ENCODE results near the gene ABCA5.

Gene ABCA5, protein sequence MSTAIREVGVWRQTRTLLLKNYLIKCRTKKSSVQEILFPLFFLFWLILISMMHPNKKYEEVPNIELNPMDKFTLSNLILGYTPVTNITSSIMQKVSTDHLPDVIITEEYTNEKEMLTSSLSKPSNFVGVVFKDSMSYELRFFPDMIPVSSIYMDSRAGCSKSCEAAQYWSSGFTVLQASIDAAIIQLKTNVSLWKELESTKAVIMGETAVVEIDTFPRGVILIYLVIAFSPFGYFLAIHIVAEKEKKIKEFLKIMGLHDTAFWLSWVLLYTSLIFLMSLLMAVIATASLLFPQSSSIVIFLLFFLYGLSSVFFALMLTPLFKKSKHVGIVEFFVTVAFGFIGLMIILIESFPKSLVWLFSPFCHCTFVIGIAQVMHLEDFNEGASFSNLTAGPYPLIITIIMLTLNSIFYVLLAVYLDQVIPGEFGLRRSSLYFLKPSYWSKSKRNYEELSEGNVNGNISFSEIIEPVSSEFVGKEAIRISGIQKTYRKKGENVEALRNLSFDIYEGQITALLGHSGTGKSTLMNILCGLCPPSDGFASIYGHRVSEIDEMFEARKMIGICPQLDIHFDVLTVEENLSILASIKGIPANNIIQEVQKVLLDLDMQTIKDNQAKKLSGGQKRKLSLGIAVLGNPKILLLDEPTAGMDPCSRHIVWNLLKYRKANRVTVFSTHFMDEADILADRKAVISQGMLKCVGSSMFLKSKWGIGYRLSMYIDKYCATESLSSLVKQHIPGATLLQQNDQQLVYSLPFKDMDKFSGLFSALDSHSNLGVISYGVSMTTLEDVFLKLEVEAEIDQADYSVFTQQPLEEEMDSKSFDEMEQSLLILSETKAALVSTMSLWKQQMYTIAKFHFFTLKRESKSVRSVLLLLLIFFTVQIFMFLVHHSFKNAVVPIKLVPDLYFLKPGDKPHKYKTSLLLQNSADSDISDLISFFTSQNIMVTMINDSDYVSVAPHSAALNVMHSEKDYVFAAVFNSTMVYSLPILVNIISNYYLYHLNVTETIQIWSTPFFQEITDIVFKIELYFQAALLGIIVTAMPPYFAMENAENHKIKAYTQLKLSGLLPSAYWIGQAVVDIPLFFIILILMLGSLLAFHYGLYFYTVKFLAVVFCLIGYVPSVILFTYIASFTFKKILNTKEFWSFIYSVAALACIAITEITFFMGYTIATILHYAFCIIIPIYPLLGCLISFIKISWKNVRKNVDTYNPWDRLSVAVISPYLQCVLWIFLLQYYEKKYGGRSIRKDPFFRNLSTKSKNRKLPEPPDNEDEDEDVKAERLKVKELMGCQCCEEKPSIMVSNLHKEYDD (N-terminal part only)

DNA sequence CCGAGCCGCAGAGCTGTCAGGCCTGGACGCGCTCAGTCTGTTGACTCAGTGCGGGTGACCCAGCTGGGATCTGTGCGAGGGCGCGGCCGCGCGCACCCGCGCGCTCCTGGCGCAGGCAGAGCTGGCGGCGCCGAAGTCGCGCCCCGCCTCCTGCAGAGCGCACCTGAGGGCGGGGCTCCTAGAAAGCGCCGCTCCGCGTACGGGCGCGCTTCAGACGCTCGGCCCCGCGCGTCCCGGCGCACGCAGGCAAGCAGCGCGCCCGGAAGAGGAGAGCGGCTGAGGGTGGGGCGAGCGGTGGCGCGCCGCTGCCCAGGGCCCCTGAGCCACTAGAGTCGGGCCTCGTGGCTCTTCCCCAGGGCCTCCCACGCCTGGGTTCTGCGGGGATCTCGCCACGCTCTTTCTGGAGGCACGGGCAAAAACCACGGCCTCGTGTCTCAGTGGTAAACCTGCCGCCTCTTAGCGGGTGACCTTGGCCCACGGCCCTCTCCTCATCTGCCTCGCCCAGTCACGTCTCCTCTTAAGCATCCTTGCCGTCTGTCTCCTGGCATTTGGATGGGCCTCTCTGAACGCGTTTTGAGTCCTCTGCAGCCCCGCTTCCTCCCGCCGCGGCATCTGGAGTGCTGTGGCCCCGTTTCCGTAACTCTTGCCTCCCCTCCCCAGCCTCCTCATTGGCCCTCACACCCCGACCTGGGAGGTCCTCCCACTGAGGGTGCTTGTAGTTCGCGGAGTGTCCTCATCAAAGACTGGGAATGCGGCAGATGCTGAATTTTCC is at the start of gene ABCA5:
Gene ABCA5, minus strand, starts transcription at position 74 of the 772 bp plus-strand sequence. CDS start 12,718 bp downstream, outside the sequence.
- DNase-seq (ENCODE audit: low read depth in 2 of 2), result peak; percentile 73 to 78

DNA sequence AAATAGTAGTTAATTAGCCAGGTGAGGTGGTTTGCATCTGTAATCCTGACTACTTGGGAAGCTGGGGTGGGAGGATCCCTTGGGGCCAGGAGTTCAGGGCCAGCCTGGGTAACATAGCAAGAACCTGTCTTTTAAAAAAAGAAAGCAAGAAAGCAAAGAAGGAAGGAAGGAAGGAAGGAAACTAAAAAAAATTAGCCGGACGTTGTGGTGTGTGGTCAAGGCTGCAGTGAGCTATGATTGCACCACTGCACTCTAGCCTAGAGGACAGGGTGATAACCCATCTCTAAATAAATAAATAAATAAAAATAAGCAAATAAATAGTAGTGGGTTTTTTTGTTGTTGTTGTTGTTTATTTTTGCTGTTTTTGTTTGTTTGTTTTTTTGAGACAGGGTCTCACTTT is 48.3 kb upstream of the ABCA5 start:
- DNase-seq (ENCODE audit: low read depth in 2 of 2), result no peak

DNA sequence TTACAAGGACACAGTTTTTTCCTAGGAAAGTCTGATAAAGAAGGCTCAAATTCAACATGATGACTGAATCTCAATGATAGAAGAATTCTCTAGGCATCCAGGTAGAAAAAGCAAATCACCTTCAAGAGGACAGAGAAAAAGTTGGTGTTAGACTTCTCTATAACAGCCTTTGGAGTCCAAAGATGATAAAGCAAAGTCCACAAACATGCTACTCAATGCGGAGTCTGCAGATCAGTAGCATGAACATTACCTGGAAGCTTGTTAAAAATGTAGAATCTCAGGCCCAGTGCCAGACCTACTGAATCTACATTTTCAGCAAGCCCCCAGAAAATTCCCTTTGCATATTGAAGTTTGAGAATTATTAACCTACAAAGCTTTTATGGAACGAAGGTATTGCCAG is 46.1 kb upstream of the ABCA5 start:
- DNase-seq (ENCODE audit: low read depth in 2 of 2), result no peak

DNA sequence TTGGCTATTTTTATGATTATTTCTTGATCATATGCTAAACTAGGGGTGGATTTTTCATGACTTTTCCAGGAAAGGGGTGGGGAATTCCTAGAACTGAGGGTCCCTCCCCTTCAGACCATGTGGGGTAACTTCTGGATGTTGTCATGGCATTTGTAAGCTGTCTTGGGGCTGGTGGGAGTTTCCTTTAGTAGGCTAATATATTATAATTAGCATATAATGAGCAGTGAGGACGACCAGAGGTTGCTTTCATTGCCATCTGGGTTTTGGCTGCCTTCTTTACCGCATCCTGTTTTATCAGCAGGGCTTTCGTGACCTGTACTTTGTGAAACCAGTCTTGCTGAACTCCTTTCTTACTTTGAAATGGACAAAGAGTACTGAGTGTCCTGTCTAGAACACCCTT is 40.4 kb upstream of the ABCA5 start:
- DNase-seq (ENCODE audit: low read depth in 2 of 2), result no peak

DNA sequence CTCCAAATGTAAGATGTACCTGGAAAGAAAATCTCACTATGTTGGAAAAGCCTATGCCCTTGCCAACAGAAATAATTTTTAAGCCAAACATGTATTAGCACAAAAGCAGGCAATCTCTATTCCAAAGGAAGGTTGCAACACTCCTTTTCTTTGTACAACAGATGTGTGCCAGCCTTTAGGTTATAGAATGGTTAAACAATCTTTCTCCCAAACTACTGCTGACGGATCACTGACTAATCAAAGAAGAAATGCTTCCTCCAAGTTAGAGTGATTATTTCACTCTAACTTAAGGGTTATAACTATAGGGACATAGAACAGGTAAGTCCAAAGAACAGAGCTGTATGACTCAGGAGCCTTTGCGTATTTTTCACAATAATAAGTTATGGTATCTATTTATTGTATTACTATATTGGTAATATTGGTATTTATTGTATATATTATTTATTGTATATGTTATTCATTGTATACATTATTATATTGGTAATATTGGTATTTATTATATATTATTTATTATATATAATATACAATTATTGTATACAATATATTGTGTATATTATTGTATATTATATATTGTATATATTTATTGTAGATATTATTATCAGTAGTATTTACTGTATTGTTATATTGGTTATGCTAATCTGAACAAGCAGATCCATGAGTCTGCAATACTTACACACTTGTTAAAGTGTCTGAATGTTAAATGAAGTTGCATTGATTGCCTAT is 36.7 kb upstream of the ABCA5 start:
- DNase-seq (ENCODE audit: low read depth in 2 of 2), result no peak

DNA sequence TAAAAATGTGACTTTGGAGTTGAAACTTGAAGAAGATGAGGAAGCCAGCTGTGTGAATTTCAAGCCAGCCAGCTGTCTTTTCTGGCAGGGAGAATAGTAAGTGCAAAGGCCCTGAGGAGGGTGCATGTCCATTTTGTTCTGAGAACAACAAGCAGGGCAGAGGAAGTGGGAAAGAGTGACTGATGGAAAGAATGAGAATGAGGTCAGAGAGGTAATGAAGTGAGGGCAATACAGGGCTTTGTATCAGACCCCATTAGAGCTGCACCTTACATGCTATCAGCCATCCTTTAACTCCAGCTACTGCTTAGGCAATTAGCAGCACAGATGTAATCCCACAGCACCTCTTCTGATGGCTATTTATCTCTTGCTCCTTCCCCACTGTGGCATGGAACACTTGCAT is 34.2 kb upstream of the ABCA5 start:
- no peak for DNase-seq (ENCODE audit: low read depth in 2 of 2)

DNA sequence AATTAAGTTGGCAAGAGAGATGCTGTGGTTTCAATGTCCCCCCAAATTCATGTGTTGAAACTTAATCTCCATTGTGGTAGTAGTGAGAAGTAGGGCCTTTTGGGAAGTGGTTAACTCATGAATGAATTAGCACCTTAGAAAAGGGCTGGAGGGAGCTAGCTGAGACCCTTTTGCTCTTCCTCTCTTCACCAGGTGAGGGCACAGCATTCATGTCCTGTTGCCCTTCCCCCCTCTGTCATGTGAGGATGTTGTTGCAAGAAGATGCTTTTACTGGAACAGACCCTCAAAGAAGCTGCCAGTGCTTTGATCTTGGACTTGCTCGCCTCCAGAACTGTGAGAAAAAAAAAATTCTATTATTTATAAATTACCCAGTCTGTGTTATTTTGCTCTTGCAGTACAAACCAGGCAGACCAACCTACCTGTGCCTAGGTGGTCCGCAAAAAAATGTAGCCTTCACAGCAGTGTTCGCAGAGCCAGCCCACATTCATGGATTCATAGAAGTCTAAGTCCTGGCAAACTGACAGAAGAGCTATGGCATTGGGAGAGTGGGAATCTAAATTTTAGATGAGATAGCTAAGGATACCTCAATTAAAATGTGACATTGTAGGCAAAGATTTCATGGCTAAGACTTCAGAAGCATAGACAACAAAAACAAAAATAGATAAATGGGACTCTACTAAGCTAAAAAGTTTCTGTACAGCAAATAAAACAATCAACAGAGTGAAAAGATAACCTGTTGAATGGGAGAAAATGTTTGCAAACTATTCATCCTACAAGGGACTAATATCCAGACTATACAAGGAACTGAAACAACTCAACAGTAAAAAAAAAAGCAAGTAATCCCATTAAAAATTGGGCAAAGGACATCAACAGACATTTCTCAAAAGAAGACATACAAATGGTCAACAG is 32.0 kb upstream of the ABCA5 start:
- DNase-seq (ENCODE audit: low read depth in 2 of 2), result no peak

DNA sequence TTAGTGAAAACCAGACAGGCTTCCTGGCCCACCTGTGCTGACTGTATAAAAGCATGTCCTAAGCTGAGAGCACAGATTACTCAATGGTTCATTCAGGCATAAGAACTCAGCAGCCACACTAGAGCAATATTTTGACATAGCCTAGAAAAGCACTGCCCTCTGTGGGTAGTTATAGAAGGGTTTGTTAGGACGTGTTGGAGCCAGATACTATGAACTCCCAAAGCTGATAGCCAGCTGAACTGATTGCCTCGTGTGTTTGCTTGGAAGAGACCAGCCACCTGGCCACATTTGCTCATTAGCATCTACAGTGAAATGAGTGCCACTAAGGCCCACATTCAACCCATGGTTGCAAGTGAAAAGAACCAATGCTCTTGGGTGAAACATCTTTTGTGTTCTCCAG is 30.8 kb upstream of the ABCA5 start:
- DNase-seq (ENCODE audit: low read depth in 2 of 2), result no peak

DNA sequence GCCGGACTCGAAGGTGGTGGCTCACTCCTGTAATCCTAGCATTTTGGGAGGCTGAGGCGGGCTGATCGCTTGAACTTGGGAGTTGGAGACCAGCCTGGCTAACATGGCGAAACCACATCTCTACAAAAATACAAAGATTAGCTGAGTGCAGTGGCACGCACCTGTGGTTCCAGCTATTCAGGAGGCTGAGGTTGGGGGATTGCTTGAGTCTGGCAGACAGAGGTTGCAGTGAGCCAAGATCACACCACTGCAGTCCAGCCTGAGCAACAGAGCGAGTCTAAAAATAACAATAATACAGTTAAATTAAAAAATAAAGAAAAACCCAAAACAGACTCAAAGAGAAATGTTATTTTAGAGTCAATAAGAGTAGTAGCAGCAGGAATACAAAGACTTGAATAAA is 29.7 kb upstream of the ABCA5 start:
- no peak for DNase-seq (ENCODE audit: low read depth in 2 of 2)

DNA sequence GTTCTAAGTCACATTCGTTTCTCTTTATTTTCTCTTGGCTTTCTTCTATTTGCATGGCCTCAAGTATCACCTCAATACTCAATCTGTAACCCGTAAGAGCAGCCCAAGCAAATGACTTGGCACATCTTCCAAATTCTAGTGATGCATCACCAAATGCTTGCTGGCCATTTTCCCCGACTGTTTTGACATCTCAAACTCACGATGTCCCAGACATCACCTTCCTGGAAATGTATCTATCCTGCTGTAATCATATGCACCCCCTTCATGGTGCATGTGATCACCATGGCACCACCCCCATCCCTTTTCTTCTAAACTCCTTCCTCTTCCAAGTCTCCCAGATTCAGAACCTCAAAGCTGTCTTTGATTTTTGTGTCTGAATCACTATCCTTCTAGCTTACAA is 24.0 kb upstream of the ABCA5 start:
- DNase-seq (ENCODE audit: low read depth in 2 of 2), result no peak

DNA sequence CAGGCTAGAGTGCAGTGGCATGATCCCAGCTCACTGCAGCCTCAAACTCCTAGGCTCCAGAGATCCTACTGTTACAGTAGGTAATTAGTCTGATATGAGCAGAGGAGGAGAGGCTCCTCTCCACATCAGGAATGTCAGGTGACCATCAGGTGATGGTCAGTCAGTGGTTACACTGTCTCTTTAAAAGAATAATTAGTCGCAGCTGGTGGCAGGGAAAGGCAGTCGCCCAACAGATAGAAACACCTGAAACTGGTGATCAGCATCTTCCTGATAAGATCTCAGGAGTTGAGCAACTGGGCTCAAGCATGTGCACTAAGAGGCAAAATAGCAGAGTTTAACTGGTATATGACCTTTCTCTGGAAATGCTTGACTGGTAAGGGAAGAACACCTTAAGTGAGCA is 21.5 kb upstream of the ABCA5 start:
- no peak for DNase-seq (ENCODE audit: low read depth in 2 of 2)

DNA sequence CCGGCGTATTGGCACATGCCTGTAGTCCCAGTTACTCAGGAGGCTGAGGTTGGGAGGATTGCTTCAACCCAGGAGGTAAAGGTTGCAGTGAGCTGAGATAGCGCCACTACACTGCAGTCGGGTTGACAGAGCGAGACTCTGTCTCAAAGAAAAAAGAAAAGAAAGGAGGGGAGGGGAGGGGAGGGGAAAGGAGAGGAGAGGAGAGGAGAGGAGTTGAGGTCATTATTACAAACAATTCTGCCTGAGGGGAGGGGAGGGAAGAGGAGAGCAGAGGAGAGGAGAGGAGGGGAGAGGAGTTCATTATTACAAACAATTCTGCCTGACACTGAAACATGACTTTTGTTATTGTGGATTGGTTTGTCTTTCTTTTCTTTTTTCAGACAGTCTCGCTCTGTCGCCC is 19.8 kb upstream of the ABCA5 start:
- no peak for DNase-seq (ENCODE audit: low read depth in 2 of 2)

DNA sequence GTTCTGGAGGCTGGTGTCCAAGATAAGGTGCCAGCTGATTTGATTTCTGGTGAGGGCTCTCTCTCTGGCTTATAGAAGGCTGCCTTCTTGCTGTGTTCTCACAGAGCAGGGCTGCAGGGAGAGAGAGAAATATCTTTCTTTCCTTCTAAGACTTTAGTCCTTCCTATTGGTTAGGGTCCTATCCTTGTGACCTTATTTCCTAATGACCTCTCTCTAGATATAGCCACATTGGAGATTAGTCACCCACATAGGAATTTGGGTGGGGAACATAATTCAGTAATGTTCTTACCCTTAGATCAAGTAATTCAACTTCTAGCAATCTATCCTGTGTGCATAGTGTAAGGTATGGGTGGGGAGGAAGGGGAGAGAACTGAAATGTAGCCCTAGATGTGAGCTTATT is 18.0 kb upstream of the ABCA5 start:
- DNase-seq (ENCODE audit: low read depth in 2 of 2), result no peak

DNA sequence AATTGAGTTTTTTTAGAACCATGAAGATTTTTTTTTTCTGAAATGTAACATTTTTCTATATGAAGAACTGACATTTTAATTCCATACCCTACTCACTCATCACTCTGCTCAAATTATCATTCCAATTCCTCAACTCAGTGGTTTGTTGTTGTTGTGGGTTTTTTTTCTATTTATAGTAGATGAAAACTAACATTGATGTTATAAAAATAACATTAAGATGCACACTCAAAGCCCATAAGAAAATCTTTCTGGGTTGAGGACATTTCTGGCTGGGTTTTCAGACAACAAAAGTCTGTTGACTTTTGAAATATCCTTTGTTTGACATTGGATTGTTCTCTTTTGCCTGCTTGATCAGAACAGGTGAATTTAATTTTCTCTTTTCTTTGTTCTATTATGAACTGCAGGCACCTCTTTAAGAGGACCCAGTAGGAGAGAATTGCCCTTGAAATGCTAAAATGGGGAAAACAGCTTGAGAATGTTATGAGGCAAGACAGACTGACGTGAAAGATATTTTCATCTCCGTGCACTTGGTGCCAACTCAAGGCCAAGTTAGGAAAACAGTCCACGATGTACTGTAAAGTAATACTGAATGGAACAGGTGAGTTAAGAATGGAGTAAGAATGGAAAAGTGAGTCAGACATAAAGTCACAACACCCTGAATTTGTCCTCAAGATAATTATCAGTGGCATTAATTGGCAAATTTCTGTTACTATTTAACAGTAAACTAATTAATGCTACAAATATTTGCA is 16.1 kb upstream of the ABCA5 start:
- no peak for DNase-seq (ENCODE audit: low read depth in 2 of 2)

DNA sequence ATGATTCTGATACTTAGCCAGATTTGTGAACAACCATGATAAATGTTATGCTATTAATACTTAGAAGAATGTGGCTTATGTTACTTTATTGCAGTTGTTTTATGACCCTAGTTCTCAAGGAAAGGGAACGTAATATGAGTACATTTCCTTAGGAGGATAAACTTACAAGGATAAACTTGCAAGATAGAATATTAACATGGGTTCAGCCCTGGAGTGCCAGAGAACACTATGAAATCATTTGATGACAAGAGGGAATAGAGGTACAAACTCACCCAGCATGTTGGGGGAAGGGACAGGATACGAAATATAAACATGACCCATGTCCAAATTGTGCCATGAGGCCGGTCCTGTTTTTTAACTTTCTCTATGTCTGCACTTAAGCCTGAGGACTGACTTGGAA is 13.0 kb upstream of the ABCA5 start:
- DNase-seq (ENCODE audit: low read depth in 2 of 2), result no peak

DNA sequence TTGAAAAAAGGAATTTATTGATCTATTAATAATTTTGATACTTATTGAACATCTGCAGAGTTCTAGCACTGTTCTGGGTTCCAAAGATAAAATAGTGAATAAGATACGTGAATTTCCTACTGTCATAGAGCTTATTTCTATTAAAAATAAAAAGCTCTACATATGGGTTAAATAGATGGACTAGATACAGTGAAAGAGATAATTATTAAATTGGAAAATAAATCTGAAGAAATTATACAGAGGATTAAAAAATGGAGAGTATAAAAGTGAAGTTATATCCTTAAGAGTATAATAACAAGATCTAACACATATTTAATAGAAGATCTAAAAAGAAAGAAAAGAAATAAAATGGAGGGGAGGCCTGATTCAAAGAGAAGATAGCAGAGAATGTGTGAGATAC is 10.1 kb upstream of the ABCA5 start:
- DNase-seq (ENCODE audit: low read depth in 2 of 2), result no peak

DNA sequence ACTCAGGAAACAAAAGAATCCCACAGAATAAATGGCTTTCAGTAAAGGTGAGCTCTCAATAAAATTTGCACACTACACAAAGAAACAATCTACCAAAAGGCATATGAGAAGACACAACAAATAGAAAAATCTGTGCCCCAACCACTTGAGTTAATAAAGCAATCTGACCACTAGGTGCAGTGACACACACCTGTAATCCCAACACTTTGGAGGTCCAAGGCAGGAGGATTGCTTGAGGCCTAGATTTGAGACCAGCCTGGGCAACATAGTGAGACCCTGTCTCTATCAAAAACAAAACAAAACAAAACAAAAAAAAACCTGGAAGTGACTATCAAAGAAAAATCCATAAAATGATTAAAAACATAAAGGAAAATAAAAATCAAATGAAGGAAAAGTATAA is 9.6 kb upstream of the ABCA5 start:
- no peak for DNase-seq (ENCODE audit: low read depth in 2 of 2)

DNA sequence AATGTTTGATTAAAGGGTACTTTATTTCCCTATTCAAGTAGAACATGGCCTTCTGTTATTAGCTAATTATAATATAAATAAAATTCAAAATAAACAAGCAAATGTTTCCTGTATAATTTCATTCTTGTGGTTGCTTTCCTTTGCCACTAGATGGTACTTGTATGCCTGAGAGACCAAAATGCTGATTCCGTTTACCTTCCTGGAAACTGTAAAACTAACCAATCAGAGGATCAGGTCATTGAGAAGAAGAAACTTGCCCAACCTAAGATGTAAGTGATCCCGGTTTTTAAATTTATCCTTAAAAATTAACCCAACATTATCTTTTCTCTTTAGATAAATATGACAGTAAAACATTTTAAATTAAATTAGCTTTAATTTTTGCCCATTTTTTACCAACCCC is 8.1 kb upstream of the ABCA5 start:
- DNase-seq (ENCODE audit: low read depth in 2 of 2), result no peak

DNA sequence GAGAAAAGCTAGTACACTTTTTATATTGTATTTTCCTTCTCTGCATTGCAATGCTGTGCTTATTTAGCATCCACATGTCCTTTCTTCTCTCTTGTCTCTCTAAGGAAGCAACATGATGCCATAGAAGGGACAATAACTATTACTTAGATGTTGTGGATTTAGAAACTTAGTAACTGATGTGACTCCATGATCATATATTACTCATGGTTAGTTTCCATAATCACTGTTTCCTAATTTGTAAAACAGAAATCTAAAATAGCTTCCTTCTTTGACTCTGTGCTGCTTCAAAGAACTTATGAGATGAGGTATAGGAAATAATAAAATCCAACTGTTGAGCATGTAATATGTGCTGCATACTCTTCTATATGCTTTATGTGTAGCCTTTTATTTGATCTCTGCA is 6.6 kb upstream of the ABCA5 start:
- no peak for DNase-seq (ENCODE audit: low read depth in 2 of 2)

Data from stimulated activated CD8-positive, alpha-beta memory T cell treated with anti-CD3 and anti-CD28 coated beads, Interleukin-2, amount 100 ng/mL, for 1 hour (primary cell).